Stomach smooth muscle (tissue), 2 donors: ENCODE results near the gene TES.

Experiments used
- H3K27ac ChIP-seq: one replicate; pipeline ENCODE4 v1.7.0; 2013; ENCODE audit warnings: mild to moderate bottlenecking, low read length, inconsistent platforms
- H3K27me3 ChIP-seq, 2 donors: one replicate each; pipeline ENCODE4 v1.7.0; 2013; ENCODE audit warnings: low read length in 2 of 2; ENCODE audit not compliant: insufficient read depth in 2 of 2, control insufficient read depth in 1 of 2
- H3K36me3 ChIP-seq, 2 donors: one replicate each; pipeline ENCODE4 v1.7.0; 2013; ENCODE audit warnings: low read length in 2 of 2; ENCODE audit not compliant: control insufficient read depth in 2 of 2, insufficient read depth in 2 of 2
- H3K4me1 ChIP-seq: one replicate; pipeline ENCODE4 v1.7.0; 2013; ENCODE audit warnings: low read length; ENCODE audit not compliant: control insufficient read depth, insufficient read depth
- H3K4me3 ChIP-seq, 2 donors: one replicate each; pipeline ENCODE4 v1.7.0; 2013; ENCODE audit warnings: low read length in 2 of 2
- H3K9ac ChIP-seq, 2 donors: one replicate each; pipeline ENCODE4 v1.7.0; 2013; ENCODE audit warnings: low read length in 2 of 2, mild to moderate bottlenecking in 1 of 2
- H3K9me3 ChIP-seq, 2 donors: one replicate each; pipeline ENCODE4 v1.7.0; 2013; ENCODE audit warnings: low read length in 2 of 2; ENCODE audit not compliant: control insufficient read depth in 2 of 2
- donor health status: healthy.
- donor health status: Pancreatic carcinoma.

TES gene

GRCh38 chr7:116222501-116222900, 12.2 kb downstream of the TES start:
- Histone ChIP-seq H3K27ac (no peak overlapping the region), H3K4me3 (no peak overlapping the region), H3K36me3 (no peaks in the 10 kb centered on the region), H3K9me3 (no peaks in the 10 kb centered on the region), H3K4me1 (peaks cover 3% of the 10 kb centered on the region), H3K27me3 (peaks cover 0 to 3% of the 10 kb centered on the region in 2 donors), H3K9ac (no peak overlapping the region)

DNA sequence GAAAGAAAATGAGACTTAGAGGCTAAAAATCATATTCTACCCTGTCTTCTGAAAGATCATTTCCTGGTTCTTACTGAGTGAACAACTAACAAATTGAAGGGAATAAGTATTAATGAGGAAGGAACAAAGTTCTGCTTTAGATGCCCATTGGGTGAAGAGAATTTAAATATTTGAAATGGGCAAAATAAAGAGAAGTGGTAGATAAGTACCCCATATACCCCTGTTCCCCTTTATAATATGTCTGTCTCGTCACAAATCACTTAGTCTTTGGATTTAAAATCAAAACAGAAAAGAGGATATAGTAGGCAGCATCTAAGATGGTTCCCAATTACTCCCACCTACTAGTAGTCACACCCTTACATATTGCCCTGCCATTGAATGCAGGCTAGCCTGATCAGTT, 13.2 kb downstream of the TES start:
- Histone ChIP-seq H3K4me3 (no peak overlapping the region), H3K27me3 (no peaks in the 10 kb centered on the region), H3K27ac (no peak overlapping the region), H3K4me1 (peaks cover 3% of the 10 kb centered on the region), H3K9me3 (no peaks in the 10 kb centered on the region), H3K9ac (no peak overlapping the region), H3K36me3 (no peaks in the 10 kb centered on the region)

DNA sequence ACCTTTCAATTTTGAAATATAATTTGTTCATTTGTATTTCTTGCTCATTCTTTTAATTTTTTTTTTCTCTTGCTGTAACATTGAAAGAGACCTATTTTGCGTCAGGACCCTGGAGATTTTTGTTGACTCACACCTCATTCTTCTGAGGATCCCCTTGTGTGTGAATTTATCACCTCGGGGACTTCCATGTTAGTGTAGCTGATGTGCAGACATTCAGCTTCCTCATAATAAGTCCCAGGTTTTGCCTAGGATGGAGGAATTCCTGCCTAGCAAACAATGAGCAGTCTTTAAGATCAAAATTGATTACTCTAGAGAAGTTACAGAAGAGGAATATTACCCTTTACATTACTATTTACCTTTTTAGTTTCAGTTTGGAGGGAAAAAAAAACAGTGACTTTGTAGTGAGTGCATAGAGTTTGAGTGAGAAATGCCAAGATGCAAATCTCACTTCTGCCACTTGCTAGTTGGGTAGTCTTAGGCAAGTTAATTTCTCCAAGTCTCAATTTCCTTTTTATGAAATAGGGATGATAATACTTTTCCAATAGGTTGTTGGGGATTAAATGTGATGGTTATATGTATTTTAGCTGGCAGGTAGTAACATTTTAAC, 14.3 kb downstream of the TES start:
- Histone ChIP-seq H3K36me3 (no peaks in the 10 kb centered on the region), H3K4me1 (peaks cover 11% of the 10 kb centered on the region), H3K9ac (no peak overlapping the region), H3K4me3 (no peak overlapping the region), H3K9me3 (no peaks in the 10 kb centered on the region), H3K27me3 (no peaks in the 10 kb centered on the region), H3K27ac (no peak overlapping the region)

GRCh38 chr7:116225860-116226259, 15.5 kb downstream of the TES start:
- Histone ChIP-seq H3K9me3 (no peaks in the 10 kb centered on the region), H3K27me3 (no peaks in the 10 kb centered on the region), H3K27ac (peak overlapping the region; percentile 12), H3K36me3 (no peaks in the 10 kb centered on the region), H3K4me1 (peaks cover 20% of the 10 kb centered on the region), H3K9ac (no peak overlapping the region), H3K4me3 (no peak overlapping the region)

DNA sequence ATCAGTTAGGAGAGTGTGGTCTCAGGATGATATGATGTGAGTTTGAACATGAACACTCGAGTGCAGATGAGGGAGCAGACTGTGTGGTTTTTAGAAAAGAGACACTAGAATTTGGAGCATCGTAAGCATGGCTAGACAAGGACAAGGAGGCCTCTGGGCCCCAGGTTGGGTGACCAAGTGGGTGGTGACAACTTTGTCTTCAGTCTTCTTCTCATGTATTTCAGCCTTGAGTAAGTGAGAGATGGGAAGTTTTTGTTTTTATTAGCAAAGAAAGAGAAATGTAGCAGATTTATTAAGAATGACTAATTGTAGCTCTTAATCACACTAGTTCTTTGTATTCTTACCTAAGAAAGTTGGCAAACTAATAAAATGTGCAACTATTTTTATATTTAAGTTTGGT, 16.3 kb downstream of the TES start:
- no peak overlapping the region for H3K9ac ChIP-seq
- peak overlapping the region; percentile 12 for H3K27ac ChIP-seq
- no peaks in the 10 kb centered on the region for H3K27me3 ChIP-seq
- no peaks in the 10 kb centered on the region for H3K9me3 ChIP-seq
- no peak overlapping the region for H3K4me3 ChIP-seq
- H3K4me1 ChIP-seq: peaks cover 20% of the 10 kb centered on the region
- H3K36me3 ChIP-seq: no peaks in the 10 kb centered on the region

- H3K4me3 ChIP-seq: no peak overlapping the region
- no peak overlapping the region for H3K9ac ChIP-seq
- H3K27ac ChIP-seq: peak overlapping the region; percentile 41
- no peaks in the 10 kb centered on the region for H3K36me3 ChIP-seq
- no peaks in the 10 kb centered on the region for H3K27me3 ChIP-seq
- no peaks in the 10 kb centered on the region for H3K9me3 ChIP-seq
- peaks cover 25% of the 10 kb centered on the region for H3K4me1 ChIP-seq
These were observed 17.4 kb downstream of the TES start for GRCh38 chr7:116227678-116228239.

GRCh38 chr7:116228241-116228640, 17.9 kb downstream of the TES start:
- Histone ChIP-seq H3K27me3 (no peaks in the 10 kb centered on the region), H3K4me1 (peaks cover 25% of the 10 kb centered on the region), H3K27ac (no peak overlapping the region), H3K9me3 (no peaks in the 10 kb centered on the region), H3K4me3 (no peak overlapping the region), H3K36me3 (no peaks in the 10 kb centered on the region), H3K9ac (no peak overlapping the region)

GRCh38 chr7:116229366-116229765, 19.0 kb downstream of the TES start:
- Histone ChIP-seq H3K9ac (no peak overlapping the region), H3K4me1 (peaks cover 22% of the 10 kb centered on the region), H3K9me3 (no peaks in the 10 kb centered on the region), H3K27me3 (no peaks in the 10 kb centered on the region), H3K27ac (peak overlapping the region; percentile 84), H3K36me3 (no peaks in the 10 kb centered on the region), H3K4me3 (no peak overlapping the region)

GRCh38 chr7:116230191-116231005, 20.1 kb downstream of the TES start:
- no peaks in the 10 kb centered on the region for H3K9me3 ChIP-seq
- no peaks in the 10 kb centered on the region for H3K36me3 ChIP-seq
- H3K27me3 ChIP-seq: no peaks in the 10 kb centered on the region
- H3K4me3 ChIP-seq: peak overlapping the region in 1 of 2 donors; percentile 30
- peaks cover 22% of the 10 kb centered on the region for H3K4me1 ChIP-seq
- peak overlapping the region; percentile 84 for H3K27ac ChIP-seq
- H3K9ac ChIP-seq: peak overlapping the region in 1 of 2 donors; percentile 30

DNA sequence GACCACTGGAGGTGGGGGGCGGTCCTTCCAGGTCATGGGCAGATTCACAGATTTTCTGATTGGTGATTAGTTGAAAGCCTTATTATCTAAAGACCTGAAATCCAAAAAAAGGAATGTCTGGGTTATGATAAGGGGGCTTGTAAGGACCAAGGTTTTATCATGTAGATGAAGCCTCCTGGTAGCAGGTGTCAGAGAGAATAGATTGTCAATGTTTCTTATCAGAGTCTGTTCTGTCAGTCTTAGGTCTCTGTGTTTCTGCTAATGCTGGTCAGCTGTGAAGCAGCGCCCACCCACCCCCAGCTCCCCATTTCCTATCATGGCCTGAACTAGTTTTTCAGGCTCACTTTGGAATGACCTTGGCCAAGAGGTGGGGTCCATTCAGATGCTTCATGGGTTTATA, 21.2 kb downstream of the TES start:
- peaks cover 22% of the 10 kb centered on the region for H3K4me1 ChIP-seq
- H3K9me3 ChIP-seq: no peaks in the 10 kb centered on the region
- H3K36me3 ChIP-seq: no peaks in the 10 kb centered on the region
- H3K4me3 ChIP-seq: no peak overlapping the region
- H3K27ac ChIP-seq: peak overlapping the region; percentile 84
- H3K9ac ChIP-seq: no peak overlapping the region
- no peaks in the 10 kb centered on the region for H3K27me3 ChIP-seq

- no peaks in the 10 kb centered on the region for H3K27me3 ChIP-seq
- H3K9me3 ChIP-seq: no peaks in the 10 kb centered on the region
- no peak overlapping the region for H3K9ac ChIP-seq
- no peak overlapping the region for H3K4me3 ChIP-seq
- no peaks in the 10 kb centered on the region for H3K36me3 ChIP-seq
- H3K27ac ChIP-seq: peak overlapping the region; percentile 84
- peaks cover 22% of the 10 kb centered on the region for H3K4me1 ChIP-seq
These were observed 21.6 kb downstream of the TES start for GRCh38 chr7:116231949-116232348.
